ENCODE results near the gene MYOM3.
A peak's percentile ranks its signal among the peaks of the same experiment; 100 is the strongest.

Gene MYOM3

GRCh38 chr1:24125456-24125855 is 13.5 kb upstream of the MYOM3 start:
- ATAC-seq (no peak), DNase-seq (no peak)
- H3K27me3 Mint-ChIP-seq = no peaks in the 10 kb centered on the region
- no peak overlapping the region for H3K27ac Mint-ChIP-seq
- peaks cover 0 to 8% of the 10 kb centered on the region in 2 donors for H3K9me3 Mint-ChIP-seq
- no peaks in the 10 kb centered on the region for H3K4me1 Mint-ChIP-seq
- no peak overlapping the region for H3K4me3 Mint-ChIP-seq

DNA sequence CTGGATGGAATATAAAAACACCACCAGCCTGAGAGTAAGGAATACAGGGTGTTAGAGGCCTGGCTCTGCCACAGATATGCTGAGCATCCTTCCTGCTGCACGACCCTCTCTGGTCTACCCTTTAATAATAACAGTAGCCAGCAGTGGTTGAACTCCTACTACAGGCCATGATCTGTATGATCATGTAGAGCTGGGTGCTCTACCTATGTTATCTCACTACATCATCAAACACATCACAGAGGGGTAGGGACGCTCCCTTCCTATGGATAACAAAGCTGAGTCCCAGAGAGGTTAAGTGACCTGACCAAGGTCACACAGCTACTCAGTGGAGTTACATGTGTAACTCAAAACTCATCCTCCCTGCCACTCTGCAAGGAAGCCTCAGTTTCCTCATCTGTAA is 13.0 kb upstream of the MYOM3 start:
- Mint-ChIP-seq H3K4me3 (no peak overlapping the region), H3K4me1 (no peaks in the 10 kb centered on the region), H3K27ac (no peak overlapping the region), H3K9me3 (peaks cover 0 to 8% of the 10 kb centered on the region in 2 donors), H3K27me3 (no peaks in the 10 kb centered on the region)
- no peak for ATAC-seq
- DNase-seq = no peak

GRCh38 chr1:24123611-24124010 is 11.7 kb upstream of the MYOM3 start:
- DNase-seq (no peak), ATAC-seq (no peak)
- H3K4me3 Mint-ChIP-seq = no peak overlapping the region
- H3K27me3 Mint-ChIP-seq = no peaks in the 10 kb centered on the region
- peak overlapping the region in 1 of 2 donors; percentile 60 for H3K27ac Mint-ChIP-seq
- peaks cover 0 to under 1% of the 10 kb centered on the region in 2 donors for H3K9me3 Mint-ChIP-seq
- no peaks in the 10 kb centered on the region for H3K4me1 Mint-ChIP-seq

GRCh38 chr1:24122776-24123175 is 10.8 kb upstream of the MYOM3 start:
- H3K4me1 Mint-ChIP-seq = no peaks in the 10 kb centered on the region
- no peak overlapping the region for H3K4me3 Mint-ChIP-seq
- H3K9me3 Mint-ChIP-seq = no peaks in the 10 kb centered on the region
- H3K27me3 Mint-ChIP-seq = no peaks in the 10 kb centered on the region
- DNase-seq (no peak), ATAC-seq (no peak)
- no peak overlapping the region for H3K27ac Mint-ChIP-seq

GRCh38 chr1:24121406-24121805 is 9.5 kb upstream of the MYOM3 start:
- no peak overlapping the region for H3K4me3 Mint-ChIP-seq
- H3K4me1 Mint-ChIP-seq = no peaks in the 10 kb centered on the region
- H3K27ac Mint-ChIP-seq = no peak overlapping the region
- no peaks in the 10 kb centered on the region for H3K27me3 Mint-ChIP-seq
- ATAC-seq = no peak
- DNase-seq = no peak
- no peaks in the 10 kb centered on the region for H3K9me3 Mint-ChIP-seq

- no peak overlapping the region for H3K4me3 Mint-ChIP-seq
- H3K4me1 Mint-ChIP-seq = no peaks in the 10 kb centered on the region
- no peak overlapping the region for H3K27ac Mint-ChIP-seq
- H3K27me3 Mint-ChIP-seq = no peaks in the 10 kb centered on the region
- no peaks in the 10 kb centered on the region for H3K9me3 Mint-ChIP-seq
- DNase-seq (no peak), ATAC-seq (no peak)
These were observed 9.0 kb upstream of the MYOM3 start for GRCh38 chr1:24120965-24121364.

DNA sequence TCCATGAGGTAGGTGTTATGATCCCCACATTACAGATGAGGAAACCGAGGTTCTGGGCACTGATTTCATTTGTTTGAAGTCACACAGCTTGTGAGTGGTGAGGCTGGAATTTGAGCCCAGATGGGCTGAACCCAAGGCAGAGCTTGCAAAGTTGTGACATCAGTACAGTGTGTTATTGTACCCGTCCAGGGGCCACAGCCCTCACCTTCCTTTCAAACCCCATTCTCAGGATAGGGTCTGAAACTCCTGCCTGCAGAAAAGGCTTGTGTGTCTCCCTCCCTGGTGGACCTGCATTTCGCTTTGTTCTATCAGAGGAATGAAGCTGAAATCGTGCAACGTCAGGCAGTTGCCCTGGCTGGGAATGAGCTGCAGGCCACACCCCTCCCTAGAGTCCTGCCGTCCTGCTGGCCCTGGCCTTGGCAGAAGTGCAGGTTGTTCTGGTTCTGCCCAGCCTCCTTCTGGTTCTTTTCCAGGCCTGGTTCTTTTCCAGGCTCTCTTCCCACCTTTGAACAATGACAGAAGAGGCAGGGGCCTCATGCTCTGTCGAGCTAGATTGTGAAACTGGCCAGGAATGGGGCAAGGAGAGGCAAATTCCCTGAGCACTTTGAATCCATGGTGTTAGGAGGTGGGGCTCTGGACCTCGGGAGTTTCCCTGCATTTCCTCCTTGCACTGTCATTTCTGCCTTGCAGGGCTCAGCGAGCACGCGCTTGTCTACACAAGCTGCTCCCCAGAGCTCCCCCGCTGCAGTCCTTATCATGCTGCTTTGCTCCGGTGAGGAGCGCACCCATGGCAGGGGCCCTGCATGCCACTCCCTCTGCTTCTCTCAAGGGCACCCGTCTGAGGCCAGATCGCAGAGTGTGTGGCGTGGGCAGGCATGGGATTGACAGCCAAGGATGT is 8.2 kb upstream of the MYOM3 start:
- H3K9me3 Mint-ChIP-seq = no peaks in the 10 kb centered on the region
- DNase-seq = no peak
- H3K27me3 Mint-ChIP-seq = no peaks in the 10 kb centered on the region
- ATAC-seq = no peak
- no peak overlapping the region for H3K27ac Mint-ChIP-seq
- H3K4me3 Mint-ChIP-seq = no peak overlapping the region
- no peaks in the 10 kb centered on the region for H3K4me1 Mint-ChIP-seq

DNA sequence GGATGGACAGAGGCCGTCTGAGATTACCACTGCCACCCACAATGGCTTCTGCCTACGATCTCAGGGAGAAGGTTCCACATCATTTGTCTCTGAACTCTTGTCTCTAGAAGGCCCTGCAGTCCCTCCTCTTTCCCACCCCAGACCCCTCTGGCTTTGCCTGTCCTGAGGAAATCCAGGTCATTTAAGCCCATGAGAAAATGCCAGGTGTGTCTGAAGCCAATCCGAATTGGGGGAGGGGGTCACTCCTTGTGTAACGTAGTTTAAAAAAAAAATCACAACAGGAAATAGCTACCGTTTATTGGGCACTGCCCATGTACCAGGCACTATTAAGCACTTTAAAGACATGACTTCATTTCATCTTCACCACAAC is 7.5 kb upstream of the MYOM3 start:
- H3K4me1 Mint-ChIP-seq = no peaks in the 10 kb centered on the region
- H3K4me3 Mint-ChIP-seq = no peak overlapping the region
- DNase-seq = no peak
- no peaks in the 10 kb centered on the region for H3K9me3 Mint-ChIP-seq
- ATAC-seq = no peak
- no peaks in the 10 kb centered on the region for H3K27me3 Mint-ChIP-seq
- H3K27ac Mint-ChIP-seq = no peak overlapping the region

DNA sequence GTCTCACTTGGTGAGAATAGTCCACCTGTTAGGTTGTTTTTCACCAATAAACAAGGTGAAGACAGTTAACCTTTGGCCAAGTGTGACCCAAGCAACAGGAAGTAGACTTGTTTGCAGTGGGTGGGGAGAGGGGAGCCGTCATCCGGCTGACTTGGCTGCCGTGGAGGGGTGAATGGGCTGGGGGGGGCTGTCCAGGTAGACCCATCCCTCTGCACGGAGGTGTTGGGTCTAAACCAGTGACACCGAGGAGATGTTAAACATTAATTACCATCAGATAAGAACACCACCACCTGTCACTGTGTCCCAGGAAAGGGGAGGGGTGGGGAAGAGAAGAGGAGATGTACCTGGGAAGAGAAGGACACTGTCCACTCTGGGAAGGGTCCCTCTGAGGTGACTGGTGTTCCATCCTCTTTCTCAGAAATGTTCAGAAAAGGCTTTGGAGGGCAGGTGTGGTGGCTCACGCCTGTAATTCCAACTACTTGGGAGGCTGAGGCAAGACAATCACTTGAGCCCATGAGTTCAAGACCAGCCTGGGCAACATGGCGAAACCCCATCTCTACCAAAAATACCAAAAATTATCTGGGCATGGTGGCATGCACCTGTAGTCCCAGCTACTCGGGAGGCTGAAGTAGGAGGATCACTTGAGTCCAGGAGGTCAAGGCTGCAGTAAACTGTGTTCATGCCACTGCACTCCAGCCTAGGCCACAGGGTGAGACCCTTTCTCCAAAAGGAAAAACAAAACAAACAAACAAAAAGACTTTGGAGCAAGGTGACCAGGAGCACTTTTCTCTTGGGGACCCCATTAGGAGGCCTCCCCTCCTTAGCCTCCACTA is 6.7 kb upstream of the MYOM3 start:
- ATAC-seq = no peak
- H3K27me3 Mint-ChIP-seq = peaks cover 7% of the 10 kb centered on the region
- H3K9me3 Mint-ChIP-seq = no peaks in the 10 kb centered on the region

DNA sequence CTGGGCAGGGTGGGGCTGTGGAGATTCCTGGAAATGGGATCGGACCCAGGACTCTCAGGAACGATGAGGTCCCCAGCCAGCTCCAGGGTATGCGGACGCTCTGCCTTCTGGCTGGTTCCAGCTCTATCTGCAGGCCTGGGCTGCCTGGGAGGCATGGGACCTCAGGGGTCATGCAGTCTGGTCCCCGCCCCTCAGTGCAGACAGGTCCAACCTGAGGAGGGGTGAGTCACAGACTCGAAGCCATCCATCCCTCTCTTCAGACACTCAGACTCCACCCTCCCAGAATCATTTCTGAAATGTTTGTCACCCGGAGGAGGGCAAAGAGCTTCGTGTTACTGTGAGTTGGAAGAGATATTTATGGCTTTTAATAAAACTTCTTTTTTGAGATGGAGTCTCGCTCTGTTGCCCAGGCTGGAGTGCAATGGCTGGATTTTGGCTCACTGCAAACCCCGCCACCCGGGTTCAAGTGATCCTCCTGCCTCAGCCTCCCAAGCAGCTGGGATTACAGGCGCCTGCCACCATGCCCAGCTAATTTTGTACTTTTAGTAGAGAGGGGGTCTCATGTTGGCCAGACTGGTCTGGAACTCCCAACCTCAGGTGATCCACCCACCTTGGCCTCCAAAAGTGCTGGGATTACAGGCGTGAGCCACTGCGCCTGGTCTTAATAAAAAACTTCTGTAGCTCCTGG is 5.9 kb upstream of the MYOM3 start:
- Mint-ChIP-seq H3K9me3 (no peaks in the 10 kb centered on the region), H3K4me1 (no peaks in the 10 kb centered on the region), H3K27me3 (peaks cover 12% of the 10 kb centered on the region), H3K4me3 (no peak overlapping the region), H3K27ac (peak overlapping the region in 1 of 2 donors; percentile 21)
- ATAC-seq (no peak), DNase-seq (no peak)

More for the DNA sequence above, 6.7 kb upstream of the MYOM3 start:
- Mint-ChIP-seq H3K4me1 (no peaks in the 10 kb centered on the region), H3K4me3 (no peak overlapping the region), H3K27ac (no peak overlapping the region)
- DNase-seq = no peak

GRCh38 chr1:24117132-24117531 is 5.2 kb upstream of the MYOM3 start:
- peaks cover 7% of the 10 kb centered on the region for H3K4me1 Mint-ChIP-seq
- no peak overlapping the region for H3K4me3 Mint-ChIP-seq
- no peaks in the 10 kb centered on the region for H3K9me3 Mint-ChIP-seq
- ATAC-seq = no peak
- H3K27ac Mint-ChIP-seq = no peak overlapping the region
- peaks cover 18% of the 10 kb centered on the region for H3K27me3 Mint-ChIP-seq
- no peak for DNase-seq

DNA sequence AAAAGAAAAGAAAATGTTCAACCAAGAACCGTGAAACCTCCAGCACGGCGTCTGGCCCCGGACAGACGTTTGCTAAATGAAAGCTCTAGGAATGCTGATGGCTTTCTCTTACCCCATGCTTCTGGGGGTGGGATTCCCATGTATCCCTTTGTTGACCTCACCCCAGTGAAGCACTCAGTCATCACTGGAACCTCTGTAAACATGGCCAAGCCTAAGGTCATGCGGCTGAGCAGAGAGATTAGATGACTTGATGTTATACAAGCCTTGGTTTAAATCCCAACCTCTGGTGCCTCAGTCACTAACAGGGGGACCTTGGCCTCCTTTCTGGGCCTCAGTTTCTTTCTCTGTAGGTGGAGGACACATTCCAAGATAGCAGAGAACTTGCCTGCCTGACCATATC is 2.8 kb upstream of the MYOM3 start:
- Mint-ChIP-seq H3K27ac (no peak overlapping the region), H3K27me3 (peaks cover 30% of the 10 kb centered on the region), H3K9me3 (no peaks in the 10 kb centered on the region), H3K4me3 (no peak overlapping the region), H3K4me1 (peaks cover 9% of the 10 kb centered on the region)
- no peak for DNase-seq
- ATAC-seq = no peak

GRCh38 chr1:24113641-24114033 is 1.7 kb upstream of the MYOM3 start:
- H3K27ac Mint-ChIP-seq = no peak overlapping the region
- H3K4me3 Mint-ChIP-seq = no peak overlapping the region
- peaks cover 9% of the 10 kb centered on the region for H3K4me1 Mint-ChIP-seq
- H3K9me3 Mint-ChIP-seq = no peaks in the 10 kb centered on the region
- peaks cover 30% of the 10 kb centered on the region for H3K27me3 Mint-ChIP-seq
- ATAC-seq (no peak), DNase-seq (no peak)

DNA sequence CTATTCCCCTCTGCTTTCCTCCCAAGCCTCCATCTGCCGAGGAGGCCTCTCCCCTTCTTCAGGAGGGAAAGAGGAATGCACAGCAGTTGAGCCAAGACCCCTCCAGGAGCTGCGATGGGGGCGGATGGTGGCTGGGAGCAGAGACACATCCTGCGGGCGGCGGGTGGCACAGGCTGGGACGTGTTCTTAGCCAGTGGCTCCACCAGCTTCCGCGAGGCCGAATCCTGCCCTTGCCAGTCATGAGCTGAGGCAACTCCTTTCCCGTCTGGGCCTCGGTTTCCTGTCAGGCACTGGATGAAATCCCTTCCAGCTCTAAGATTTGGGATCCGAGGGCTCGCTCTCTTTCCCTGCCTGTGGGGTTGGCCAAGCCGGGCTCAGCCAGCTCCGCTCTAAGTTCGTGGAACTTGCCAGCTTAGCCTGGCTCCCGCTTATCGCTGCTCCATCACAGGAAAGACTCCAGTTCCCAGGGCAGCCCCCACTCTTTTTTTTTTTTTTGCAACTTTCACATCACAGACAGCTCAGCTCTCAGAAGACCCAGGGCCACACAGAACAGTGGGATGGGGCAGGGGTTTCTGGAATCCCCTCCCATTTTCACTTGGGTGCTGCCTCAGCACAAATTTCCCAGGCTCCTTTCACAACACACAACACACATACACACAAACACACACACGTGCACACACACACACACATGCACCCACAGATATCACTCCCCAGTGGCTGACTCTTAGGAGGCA is 506 bp downstream of the MYOM3 start:
- H3K4me3 Mint-ChIP-seq = no peak overlapping the region
- H3K27me3 Mint-ChIP-seq = peaks cover 30% of the 10 kb centered on the region
- no peak overlapping the region for H3K27ac Mint-ChIP-seq

DNA sequence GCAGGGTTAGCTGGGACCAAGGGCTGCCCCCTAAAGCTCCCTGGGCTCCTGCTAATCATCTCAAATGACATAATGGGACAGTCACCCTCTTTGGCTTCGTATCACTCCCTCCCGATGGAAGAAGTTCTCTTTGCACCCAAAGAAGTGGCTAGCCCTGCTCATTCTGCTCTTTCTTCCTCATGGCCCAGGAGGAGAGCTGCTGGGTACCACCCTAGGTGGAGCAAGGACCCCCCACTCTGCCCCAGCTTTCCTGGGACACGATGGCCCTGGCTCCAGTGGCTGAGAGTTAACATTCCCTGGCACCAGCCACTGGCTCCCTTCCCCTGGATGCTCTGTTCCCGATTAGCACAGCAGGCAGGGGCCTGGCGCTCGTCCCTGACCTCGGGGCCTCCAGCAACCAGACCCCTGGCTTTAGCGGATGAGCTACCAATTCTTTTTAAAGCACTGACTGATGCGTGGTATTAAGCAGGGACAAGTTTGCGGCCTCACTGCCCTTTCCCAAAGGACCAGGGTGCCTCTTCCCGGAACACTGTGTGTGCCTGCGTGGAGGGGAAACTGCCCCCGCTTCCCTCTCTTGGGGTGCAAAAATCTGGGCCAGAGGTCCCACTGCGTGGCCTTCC is 1.2 kb downstream of the MYOM3 start:
- no peak for ATAC-seq
- H3K27me3 Mint-ChIP-seq = peaks cover 30% of the 10 kb centered on the region
- H3K9me3 Mint-ChIP-seq = no peaks in the 10 kb centered on the region
- no peak overlapping the region for H3K27ac Mint-ChIP-seq
- DNase-seq = no peak
- H3K4me1 Mint-ChIP-seq = peaks cover 9% of the 10 kb centered on the region
- H3K4me3 Mint-ChIP-seq = no peak overlapping the region

More for the DNA sequence above, 506 bp downstream of the MYOM3 start:
- Mint-ChIP-seq H3K4me1 (peaks cover 9% of the 10 kb centered on the region), H3K9me3 (no peaks in the 10 kb centered on the region)
- no peak for ATAC-seq
- no peak for DNase-seq

Measured in stimulated activated naive CD8-positive, alpha-beta T cell treated with anti-CD3 and anti-CD28 coated beads, Interleukin-15, amount 100 ng/mL, for 72 hours (primary cell).